CD14-positive monocyte (primary cell): ENCODE results near the gene ESD. TPM values are rescaled to one million over a fixed set of nuclear protein-coding genes. Genes with fewer than 3 reads are reported as not detected.

Experiments used
- DNase-seq, 3 donors: peaks; one replicate each; pipeline ENCODE4 v3.0.0-alpha.2; 2011 to 2022
- H2AFZ ChIP-seq: 2 replicates; pipeline ENCODE4 v1.6.0; 2012; ENCODE audit warnings: mild to moderate bottlenecking, low read depth, low read length, inconsistent platforms; ENCODE audit not compliant: insufficient read depth, poor library complexity, severe bottlenecking
- H3K27ac ChIP-seq, 2 donors: 1 replicate in 1 of 2; 2 replicates in 1 of 2; pipeline ENCODE4 v1.5.1; 2012 to 2013; ENCODE audit warnings: low read length in 2 of 2, control low read depth in 1 of 2, inconsistent platforms in 1 of 2, low read depth in 1 of 2, mild to moderate bottlenecking in 1 of 2
- H3K27me3 ChIP-seq, 2 donors: one replicate each; pipeline versions ENCODE4 v1.6.0 to v1.6.1; 2011 to 2013; ENCODE audit warnings: low read length in 2 of 2; ENCODE audit not compliant: control insufficient read depth in 2 of 2, insufficient read depth in 2 of 2
- H3K36me3 ChIP-seq, 2 donors: replicated peaks in 1 of 2; 1 replicate in 1 of 2; 2 replicates in 1 of 2; pipeline versions ENCODE4 v1.5.1 to v1.6.1; 2012 to 2013; ENCODE audit warnings: low read length in 2 of 2, control low read depth in 1 of 2, inconsistent platforms in 1 of 2, mild to moderate bottlenecking in 1 of 2; ENCODE audit not compliant: insufficient read depth in 2 of 2, control insufficient read depth in 1 of 2
- H3K4me1 ChIP-seq, 2 donors: 1 replicate in 1 of 2; 2 replicates in 1 of 2; pipeline versions ENCODE4 v1.5.1 to v1.6.1; 2012 to 2013; ENCODE audit warnings: low read length in 2 of 2, control low read depth in 1 of 2, inconsistent platforms in 1 of 2, mild to moderate bottlenecking in 1 of 2, moderate library complexity in 1 of 2; ENCODE audit not compliant: insufficient read depth in 2 of 2, control insufficient read depth in 1 of 2
- H3K4me2 ChIP-seq: replicated peaks from 2 replicates; pipeline ENCODE3; 2012; ENCODE audit warnings: low read length, moderate library complexity, mild to moderate bottlenecking; ENCODE audit not compliant: poor library complexity, severe bottlenecking; ENCODE audit errors: extremely low read depth
- H3K4me3 ChIP-seq, 3 experiments: fragments of 200-600 bp in 1 of 3; sonication (generic) in 1 of 3; replicated peaks in 1 of 3; 1 replicate in 2 of 3; 2 replicates in 1 of 3; pipeline ENCODE4 v1.5.1; 2011 to 2013; ENCODE audit warnings: low read length in 3 of 3, mild to moderate bottlenecking in 3 of 3, control low read depth in 2 of 3, low read depth in 2 of 3, inconsistent platforms in 1 of 3, moderate library complexity in 1 of 3
- H3K79me2 ChIP-seq: 2 replicates; pipeline ENCODE4 v1.6.0; 2012; ENCODE audit warnings: mild to moderate bottlenecking, control low read depth, inconsistent platforms, low read length, moderate library complexity; ENCODE audit not compliant: insufficient read depth
- H3K9ac ChIP-seq: 2 replicates; pipeline ENCODE4 v1.6.0; 2017; ENCODE audit warnings: low read length, mild to moderate bottlenecking; ENCODE audit not compliant: insufficient read depth, poor library complexity, severe bottlenecking
- H3K9me3 ChIP-seq, 2 donors: replicated peaks in 1 of 2; 1 replicate in 1 of 2; 2 replicates in 1 of 2; pipeline versions ENCODE4 v1.5.1 to v1.6.1; 2012 to 2013; ENCODE audit warnings: low read length in 2 of 2, control low read depth in 1 of 2; ENCODE audit not compliant: control insufficient read depth in 1 of 2, insufficient read depth in 1 of 2
- H4K20me1 ChIP-seq: 2 replicates; pipeline ENCODE4 v1.6.0; 2012; ENCODE audit warnings: mild to moderate bottlenecking, low read length, control low read depth, moderate library complexity; ENCODE audit not compliant: insufficient read depth
- H3K27ac Mint-ChIP-seq, 7 donors: one replicate each; pipeline ENCODE4 v1.8.0; 2020; ENCODE audit warnings: mild to moderate bottlenecking in 7 of 7, mixed read lengths in 7 of 7, moderate library complexity in 6 of 7, inconsistent platforms in 2 of 7
- H3K27me3 Mint-ChIP-seq, 3 donors: one replicate each; pipeline ENCODE4 v1.8.0; 2021 to 2022; ENCODE audit warnings: low read depth in 3 of 3, mild to moderate bottlenecking in 3 of 3, mixed read lengths in 3 of 3, moderate library complexity in 3 of 3, inconsistent platforms in 1 of 3
- H3K36me3 Mint-ChIP-seq, 2 donors: one replicate each; pipeline ENCODE4 v1.8.0; 2020; ENCODE audit warnings: mixed read lengths in 2 of 2, inconsistent platforms in 1 of 2, mild to moderate bottlenecking in 1 of 2
- H3K4me1 Mint-ChIP-seq: one replicate; pipeline ENCODE4 v1.8.0; 2020; ENCODE audit warnings: mild to moderate bottlenecking, mixed read lengths
- H3K4me3 Mint-ChIP-seq, 2 donors: one replicate each; pipeline ENCODE4 v1.8.0; 2020; ENCODE audit warnings: mild to moderate bottlenecking in 2 of 2, mixed read lengths in 2 of 2, moderate library complexity in 1 of 2
- H3K9me3 Mint-ChIP-seq, 7 donors: one replicate each; pipeline ENCODE4 v1.8.0; 2020 to 2022; ENCODE audit warnings: mixed read lengths in 7 of 7, mild to moderate bottlenecking in 6 of 7, moderate library complexity in 6 of 7, inconsistent platforms in 2 of 7
- WGBS: methylation state at CpG from one replicate; pipeline ENCODE4 v1.1.5; 2013; ENCODE audit warnings: missing lambda C conversion rate; ENCODE audit not compliant: insufficient coverage; 5-methylcytosine and 5-hydroxymethylcytosine counted together
- intact Hi-C, 2 donors: fragments of 100-400 bp; cut with micrococcal nuclease; formaldehyde crosslinking; loops; one replicate each; pipeline versions ENCODE4 v1.15.0 to v1.15.1; 2023
- polyA plus RNA-seq, 3 donors: library from polyadenylated mRNA; depleted of rRNA in 1 of 3; unstranded in 2 of 3; stranded (reverse) in 1 of 3; fragments of 300-500 nt in 2 of 3; fragments of >200 nt in 1 of 3; fragmentation: Illumina TruSeq in 2 of 3; gene quantifications; 1 replicate in 2 of 3; 2 replicates in 1 of 3; pipeline ENCODE4 v1.2.3, GENCODE V29; 2012 to 2021
- TF ChIP-seq, protein P1 (sequence below): fragments of 200-600 bp; IDR thresholded peaks from one replicate; pipeline ENCODE4 v1.8.0; 2022; ENCODE audit warnings: antibody characterized with exemption, mild to moderate bottlenecking

Gene ESD
- polyA plus RNA-seq, 3 donors, result 46.8 to 147 (median 139) TPM

DNA sequence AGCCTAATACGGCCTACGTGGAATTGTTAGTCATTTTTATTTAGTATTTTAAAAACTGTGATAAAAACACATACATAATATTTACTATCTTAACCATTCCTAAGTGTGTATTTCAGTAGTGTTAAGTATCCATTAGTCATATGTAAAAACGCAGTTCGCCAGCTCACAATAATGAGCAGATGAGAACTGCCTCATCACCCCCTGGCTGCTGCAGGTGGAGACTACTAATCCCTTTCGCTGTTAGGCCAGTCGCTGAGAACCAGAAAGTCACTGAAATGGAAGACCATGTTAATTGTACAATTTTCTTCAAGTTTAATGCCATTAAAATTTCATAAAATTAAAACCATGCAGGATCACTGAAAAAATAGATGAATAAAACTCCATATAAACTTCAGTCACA is 1.6 kb downstream of the ESD start:
- Histone ChIP-seq H2AFZ (no peak overlapping the region), H4K20me1 (no peaks in the 10 kb centered on the region), H3K27me3 (no peaks in the 10 kb centered on the region), H3K4me1 (peaks cover 15 to 20% of the 10 kb centered on the region in 2 donors), H3K4me3 (no peak overlapping the region), H3K4me2 (no peak overlapping the region), H3K36me3 (peaks cover 19 to 22% of the 10 kb centered on the region in 2 donors), H3K27ac (no peak overlapping the region), H3K9ac (no peak overlapping the region), H3K9me3 (no peaks in the 10 kb centered on the region), H3K79me2 (peaks cover 50% of the 10 kb centered on the region)
- TF ChIP-seq, protein P1, sequence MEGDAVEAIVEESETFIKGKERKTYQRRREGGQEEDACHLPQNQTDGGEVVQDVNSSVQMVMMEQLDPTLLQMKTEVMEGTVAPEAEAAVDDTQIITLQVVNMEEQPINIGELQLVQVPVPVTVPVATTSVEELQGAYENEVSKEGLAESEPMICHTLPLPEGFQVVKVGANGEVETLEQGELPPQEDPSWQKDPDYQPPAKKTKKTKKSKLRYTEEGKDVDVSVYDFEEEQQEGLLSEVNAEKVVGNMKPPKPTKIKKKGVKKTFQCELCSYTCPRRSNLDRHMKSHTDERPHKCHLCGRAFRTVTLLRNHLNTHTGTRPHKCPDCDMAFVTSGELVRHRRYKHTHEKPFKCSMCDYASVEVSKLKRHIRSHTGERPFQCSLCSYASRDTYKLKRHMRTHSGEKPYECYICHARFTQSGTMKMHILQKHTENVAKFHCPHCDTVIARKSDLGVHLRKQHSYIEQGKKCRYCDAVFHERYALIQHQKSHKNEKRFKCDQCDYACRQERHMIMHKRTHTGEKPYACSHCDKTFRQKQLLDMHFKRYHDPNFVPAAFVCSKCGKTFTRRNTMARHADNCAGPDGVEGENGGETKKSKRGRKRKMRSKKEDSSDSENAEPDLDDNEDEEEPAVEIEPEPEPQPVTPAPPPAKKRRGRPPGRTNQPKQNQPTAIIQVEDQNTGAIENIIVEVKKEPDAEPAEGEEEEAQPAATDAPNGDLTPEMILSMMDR, result no peak
- H3K9me3 Mint-ChIP-seq, result no peaks in the 10 kb centered on the region
- H3K4me1 Mint-ChIP-seq, result peaks cover 40% of the 10 kb centered on the region
- H3K4me3 Mint-ChIP-seq, result peak overlapping the region in 1 of 2 donors; percentile 16
- H3K36me3 Mint-ChIP-seq, result peaks cover 11 to 13% of the 10 kb centered on the region in 2 donors
- WGBS, result no CpG with 5 or more reads among the region's 6 CpGs
- DNase-seq, result no peak
- intact Hi-C loops, result no loop called here
- no peak overlapping the region for H3K27ac Mint-ChIP-seq
- H3K27me3 Mint-ChIP-seq, result peaks cover 0 to 2% (median 0%) of the 10 kb centered on the region in 3 donors

DNA sequence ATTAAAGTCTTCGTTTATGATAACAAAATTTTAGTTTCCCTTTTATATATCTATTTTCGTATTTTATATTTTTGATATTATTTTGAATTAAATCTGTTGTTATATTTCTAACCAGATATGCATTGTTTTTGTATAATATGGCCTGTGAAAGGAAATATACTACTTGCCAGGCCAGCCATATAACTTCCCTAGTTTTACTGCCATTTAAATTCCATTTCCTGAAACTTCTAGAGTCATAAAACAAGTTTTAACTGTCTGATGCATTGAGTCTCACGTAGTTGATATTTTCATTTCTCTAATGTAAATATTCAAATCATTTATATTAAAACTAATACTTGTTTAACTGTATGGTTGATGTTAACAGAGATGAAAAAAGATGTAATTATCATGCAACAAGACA is 13.5 kb downstream of the ESD start:
- no peaks in the 10 kb centered on the region for H3K27me3 ChIP-seq
- no peak overlapping the region for H3K4me3 ChIP-seq
- H4K20me1 ChIP-seq, result peaks cover 3% of the 10 kb centered on the region
- no peaks in the 10 kb centered on the region for H3K79me2 ChIP-seq
- Mint-ChIP-seq H3K4me1 (no peaks in the 10 kb centered on the region), H3K27me3 (no peaks in the 10 kb centered on the region), H3K27ac (no peak overlapping the region), H3K9me3 (no peaks in the 10 kb centered on the region), H3K36me3 (peaks cover 56 to 77% of the 10 kb centered on the region in 2 donors), H3K4me3 (no peak overlapping the region)
- no peak overlapping the region for H3K27ac ChIP-seq
- no peak for DNase-seq
- intact Hi-C loops, result no loop called here
- no peak overlapping the region for H3K9ac ChIP-seq
- no peak overlapping the region for H3K4me2 ChIP-seq
- H3K9me3 ChIP-seq, result no peaks in the 10 kb centered on the region
- WGBS, result no CpG with 5 or more reads among the region's 3 CpGs
- H3K36me3 ChIP-seq, result peaks cover 93 to 98% of the 10 kb centered on the region in 2 donors
- H2AFZ ChIP-seq, result no peak overlapping the region
- H3K4me1 ChIP-seq, result no peaks in the 10 kb centered on the region
- TF ChIP-seq, protein P1, result no peak
